Kidney capillary endothelial cell (primary cell): ENCODE results near the gene AXIN2.

Source experiments
- DNase-seq: peaks from one replicate; pipeline ENCODE4 v3.0.0-alpha.2; 2018; ENCODE audit warnings: low spot score

AXIN2 gene

DNA sequence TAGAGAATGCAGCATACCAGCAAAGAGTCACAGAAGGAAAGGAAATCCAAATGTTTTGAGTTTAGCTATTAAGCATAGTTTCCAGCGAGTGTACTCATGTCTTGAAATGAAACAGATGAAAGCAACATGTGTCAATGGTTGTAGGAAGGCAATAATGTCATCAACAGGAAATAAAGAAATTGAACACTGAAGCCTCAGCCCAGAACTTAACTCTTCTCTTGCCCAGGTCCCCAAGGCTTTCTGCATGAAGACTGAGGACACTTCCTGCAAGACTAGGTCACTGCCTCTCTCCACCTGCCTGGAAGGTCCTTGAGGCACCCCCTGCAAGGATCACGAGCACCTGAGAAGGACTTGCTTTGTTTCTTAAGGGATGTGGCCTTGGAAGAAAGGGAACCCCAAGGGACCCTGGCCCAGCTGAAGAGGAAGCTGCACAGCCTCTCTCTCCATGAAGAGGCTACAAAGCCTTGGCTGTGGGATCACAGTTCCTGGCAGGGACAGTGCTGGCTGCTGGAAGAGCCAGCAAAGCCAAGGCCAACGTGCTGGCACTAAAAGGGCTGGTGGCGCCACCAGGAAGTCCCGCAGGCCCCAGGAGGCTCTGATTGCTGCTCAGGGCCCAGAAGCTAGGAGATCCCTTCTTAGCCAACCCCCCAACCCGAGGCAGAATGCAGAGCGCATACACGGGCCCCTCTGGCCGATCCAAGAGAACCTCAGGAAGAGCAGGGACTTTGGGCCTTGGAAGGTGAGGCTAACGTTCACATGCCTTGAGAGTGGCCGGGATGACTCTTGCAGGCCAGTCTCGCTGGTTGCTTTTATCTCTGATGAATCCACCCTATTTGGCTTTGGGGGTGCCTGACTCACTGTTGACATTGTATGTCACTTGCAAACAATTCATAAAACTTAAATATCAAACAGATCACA, 23.4 kb upstream of the AXIN2 start:
- no peak for DNase-seq

DNA sequence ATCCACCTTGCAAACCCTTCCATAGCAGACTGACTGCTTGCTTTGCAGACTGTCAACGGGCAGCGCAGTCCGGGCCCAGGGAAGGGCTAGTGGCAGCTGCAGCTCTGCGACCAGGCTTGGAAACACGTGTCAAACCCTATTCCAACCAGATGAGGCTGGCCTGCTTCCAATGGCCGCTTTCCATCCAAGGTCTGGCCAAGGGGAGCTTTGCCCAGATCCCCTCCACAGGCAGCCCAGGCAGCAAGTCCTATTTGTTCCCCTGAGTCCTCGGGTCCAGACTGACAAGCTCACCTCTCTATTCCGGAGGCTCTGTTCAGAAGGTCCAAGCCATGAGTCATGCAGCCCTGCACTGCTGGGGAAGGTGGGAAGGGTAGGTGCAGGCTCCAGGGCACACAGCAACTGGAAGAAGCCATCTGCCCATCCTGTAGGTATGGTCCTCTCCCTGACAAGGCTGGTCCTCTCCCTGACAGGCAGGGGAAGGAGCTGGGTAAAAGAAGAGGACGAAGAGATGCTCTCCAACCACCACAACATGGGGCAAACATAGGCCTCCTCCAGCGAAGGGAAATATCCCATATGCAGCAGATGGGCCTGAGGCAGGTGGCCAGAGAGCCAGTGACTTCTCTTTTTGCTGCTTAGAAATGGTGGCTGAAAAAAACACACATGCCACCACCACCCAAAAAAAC, 22.6 kb upstream of the AXIN2 start:
- no peak for DNase-seq

DNA sequence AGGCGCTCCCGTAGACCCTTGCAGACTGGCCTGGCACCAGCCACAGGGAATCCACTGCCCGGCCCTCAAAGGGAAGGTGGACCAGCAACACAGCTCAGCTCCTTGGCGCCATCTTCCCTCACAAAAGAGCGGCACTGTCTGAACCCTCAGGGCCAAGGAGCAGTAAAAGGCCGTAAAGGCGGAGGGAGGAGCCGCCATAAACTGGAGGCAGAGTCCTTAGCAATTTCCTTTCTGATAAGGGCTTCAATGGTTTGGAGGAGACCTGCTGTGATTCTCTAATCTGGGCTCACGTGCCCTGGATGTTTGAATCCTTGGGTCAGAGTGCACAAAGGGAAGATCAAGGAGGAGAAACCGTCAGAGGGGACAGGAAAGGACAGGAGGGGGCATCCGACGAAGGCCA, 15.5 kb upstream of the AXIN2 start:
- no peak for DNase-seq

DNA sequence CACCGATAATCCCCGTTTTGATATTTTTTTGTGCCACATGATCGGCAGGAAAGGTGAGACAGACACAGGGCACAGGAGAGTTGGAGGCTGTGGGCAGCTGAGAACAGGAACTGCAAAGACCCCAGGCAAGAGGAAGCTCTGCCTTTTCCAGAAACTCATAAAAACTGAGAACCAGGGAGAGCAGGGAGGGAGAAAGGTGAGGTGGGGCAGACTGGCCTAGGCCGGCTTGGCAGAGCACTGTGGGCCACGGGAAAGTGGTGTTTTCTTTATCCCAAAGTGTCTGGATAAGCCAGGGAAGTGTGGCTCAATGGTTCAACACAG, 11.8 kb upstream of the AXIN2 start:
- no peak for DNase-seq

DNA sequence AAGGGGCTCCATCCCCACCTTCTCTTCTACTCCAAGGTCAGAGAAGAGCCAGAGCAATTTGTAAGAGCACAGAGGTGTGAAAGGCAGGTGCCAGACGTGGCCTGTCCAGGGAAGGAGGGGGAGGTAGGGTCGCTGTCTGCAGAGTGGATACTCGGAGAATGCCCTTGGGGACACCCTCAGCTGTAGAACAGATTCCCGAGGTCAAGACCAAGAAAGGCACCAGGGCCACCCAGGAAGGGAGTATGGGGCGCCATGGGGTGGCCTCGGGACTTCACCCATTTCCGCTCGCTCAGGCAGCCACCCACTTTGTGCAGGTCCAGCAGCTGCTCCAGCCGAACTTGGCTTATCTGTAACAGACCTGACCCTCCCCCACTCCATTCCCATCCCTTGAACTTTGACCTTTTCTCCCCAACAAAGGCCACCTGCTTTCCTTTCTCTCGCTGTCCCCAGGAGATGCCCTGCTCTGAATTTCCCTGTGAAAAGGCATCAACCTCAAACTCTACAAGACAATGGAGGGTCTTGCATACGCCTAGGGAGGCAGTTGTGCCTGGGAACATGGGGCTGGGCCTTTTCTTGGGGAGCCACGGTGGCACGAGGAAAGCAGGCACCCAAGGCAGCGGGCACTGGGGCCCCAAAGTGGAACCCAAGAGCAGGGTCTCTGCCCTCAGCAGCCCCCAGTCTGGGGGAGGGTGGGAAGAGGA, 11.3 kb upstream of the AXIN2 start:
- no peak for DNase-seq

DNA sequence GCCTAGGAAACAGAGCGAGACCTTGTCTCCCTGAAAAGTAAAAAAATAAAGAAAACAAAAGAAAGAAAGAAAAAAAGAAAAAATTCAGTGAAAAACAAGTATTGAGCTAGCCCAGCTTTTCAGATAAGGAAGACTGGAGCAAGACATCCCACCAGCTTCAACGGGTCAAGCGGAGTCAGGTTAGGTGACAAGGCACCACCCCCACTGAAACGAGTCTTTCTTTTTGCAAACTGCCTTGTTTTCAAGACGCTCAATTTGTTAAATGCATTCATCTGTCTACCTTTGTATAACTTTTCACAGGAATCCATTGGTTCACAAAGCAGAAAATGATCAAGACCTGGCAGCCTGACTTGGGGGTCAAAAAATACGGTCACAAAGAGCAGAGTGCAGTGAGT, 10.7 kb upstream of the AXIN2 start:
- DNase-seq: no peak

GRCh38 chr17:65568918-65569317, 7.5 kb upstream of the AXIN2 start:
- no peak for DNase-seq

DNA sequence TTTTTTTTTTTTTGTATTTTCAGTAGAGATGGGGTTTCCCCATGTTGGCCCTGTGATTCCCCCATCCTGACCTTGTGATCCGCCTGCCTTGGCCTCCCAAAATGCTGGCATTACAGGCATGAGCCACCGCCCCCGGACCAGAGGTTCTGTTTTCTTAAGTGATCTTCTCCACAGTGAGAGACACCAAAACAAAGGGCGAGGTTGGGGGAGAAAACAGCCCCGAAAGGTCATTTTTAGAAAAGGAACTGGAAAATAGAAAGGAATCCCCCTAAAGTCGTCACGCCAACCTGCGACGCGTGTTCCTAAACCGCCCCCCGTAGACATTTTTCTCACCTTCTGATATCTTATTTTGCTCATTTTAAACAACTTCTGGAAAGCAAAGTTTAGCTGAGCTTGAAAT, 6.1 kb upstream of the AXIN2 start:
- no peak for DNase-seq

GRCh38 chr17:65565559-65565958, 4.1 kb upstream of the AXIN2 start:
- DNase-seq: no peak

DNA sequence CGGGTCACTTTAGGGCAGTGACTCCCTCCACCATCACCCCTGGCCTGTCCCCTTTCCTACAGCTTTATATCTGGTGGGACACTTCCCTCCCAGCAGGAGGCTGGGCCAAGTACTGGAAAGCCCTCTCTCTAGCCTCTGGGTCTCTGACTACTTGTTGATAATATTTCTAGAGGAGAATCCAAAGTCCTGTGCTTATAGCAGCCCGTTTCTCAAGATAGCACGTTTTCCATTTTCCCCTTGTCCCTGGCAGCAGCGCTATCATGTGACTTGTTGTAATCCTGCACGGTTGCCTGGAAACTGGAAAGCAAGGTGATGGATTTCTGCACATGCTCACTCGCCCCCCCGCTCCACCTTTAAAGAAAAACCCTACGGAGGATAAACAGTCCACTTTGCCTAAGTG, 3.3 kb upstream of the AXIN2 start:
- DNase-seq: no peak

DNA sequence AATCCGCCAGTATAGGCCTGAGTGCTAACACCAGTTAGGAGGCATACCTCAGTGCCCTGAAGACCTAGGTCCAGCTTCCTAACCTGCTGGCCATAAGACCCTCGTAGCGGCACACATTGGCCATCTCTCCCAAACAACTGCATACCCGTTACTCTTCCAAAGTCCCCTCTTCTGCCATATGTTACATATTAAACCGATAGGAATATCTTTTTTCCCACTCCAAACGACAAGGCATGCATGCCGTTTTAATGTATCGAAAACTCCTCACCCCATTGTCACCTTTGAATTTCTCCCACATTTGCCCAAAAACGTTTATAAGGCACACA, 721 bp upstream of the AXIN2 start:
- no peak for DNase-seq

DNA sequence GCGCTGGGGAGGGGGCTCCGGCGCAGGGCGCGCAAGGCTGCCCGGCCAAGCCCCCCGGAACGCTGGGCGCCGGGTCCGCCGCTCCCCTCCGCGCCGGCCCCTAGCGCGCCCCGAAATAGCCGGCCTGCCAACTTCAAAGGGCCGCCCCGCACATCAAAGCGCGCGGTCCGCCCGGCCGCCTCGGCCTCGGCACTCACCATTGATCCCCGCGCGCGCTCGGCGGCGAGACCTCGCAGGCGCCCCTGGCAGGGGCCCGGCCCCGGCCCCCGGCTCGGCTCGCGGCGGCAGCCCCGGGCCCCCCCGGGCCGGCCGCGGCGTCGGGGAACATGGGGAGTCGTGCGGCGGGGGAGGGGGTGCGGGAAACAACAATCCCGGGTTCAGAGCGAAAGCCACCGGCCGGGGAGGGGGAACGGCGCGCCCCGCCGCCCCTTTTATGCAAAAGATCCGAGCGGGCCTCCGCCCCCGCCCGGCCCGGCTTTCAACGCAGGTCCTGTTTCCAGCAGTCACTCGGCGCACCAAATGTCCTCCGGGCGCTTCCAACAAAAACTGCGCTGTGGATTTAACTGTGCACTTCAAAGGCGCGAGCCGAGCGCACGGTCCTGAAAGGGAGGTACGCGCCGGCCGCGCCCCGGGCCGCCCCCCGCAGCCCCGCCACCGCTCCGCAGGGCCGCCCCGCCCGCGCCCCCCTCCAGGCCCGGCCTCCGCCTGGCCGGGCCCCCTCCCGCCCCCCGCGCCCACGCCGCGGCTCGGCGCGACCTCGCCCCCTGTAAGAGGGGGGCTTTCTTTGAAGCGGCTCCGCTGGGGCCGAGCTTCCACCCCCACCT, 608 bp downstream of the AXIN2 start:
- peak; percentile 69 for DNase-seq

DNA sequence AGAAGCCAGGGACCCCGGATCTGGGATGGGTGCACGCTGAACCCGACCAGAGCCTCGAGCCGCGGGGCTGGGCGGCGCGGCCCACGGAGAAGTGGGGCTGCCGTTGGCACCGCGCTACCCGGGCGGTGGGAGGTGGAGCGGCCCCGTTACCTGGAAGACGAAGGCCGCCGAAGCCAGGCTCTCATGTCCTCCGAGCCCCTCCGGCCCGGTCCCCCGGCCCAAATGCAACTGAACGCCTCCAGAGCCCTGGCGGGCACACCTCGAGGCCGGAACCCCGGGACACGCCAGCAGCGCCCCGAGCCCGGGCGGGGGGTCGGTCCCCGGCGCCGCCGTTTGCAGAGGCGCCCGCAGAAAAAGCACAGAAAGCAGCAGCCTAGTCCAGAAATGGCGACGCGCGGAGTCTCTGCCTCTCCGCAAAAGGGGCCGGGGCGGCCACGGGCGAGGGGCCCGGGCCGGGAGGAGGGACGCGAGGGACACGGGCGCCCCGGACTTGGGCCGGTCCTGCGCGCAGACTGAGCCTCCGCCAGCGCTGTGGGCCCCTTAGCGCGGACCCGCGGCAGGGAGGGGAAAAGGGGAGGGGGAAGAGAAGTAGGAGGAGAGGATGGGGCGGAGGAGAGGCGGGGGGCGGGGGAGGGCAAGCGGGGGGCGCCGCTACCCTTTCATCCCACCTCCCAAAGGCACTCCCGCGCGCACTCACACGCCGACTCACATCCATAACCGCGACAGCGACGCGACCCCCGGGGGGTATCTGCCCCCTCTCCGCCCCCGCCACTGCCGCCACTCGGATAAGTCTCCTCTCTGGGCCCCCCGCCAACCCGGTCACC, 1.4 kb downstream of the AXIN2 start:
- DNase-seq: no peak

DNA sequence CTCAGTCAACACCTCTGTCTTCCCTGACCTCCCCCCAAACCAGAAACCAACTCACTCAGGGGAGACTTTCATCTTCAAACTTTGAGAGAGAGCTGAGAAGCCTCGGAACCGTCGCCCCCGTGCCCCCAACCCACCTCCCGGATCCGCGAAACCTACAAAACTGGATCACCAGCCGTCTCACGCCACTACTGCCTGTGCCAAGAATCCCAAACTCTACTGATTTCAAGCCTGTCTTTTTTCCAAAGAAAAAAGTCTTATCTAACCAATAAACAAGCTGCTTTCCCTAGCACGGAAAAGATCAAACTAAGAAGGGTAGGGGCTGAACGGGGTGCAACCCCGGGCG, 2.0 kb downstream of the AXIN2 start:
- no peak for DNase-seq

DNA sequence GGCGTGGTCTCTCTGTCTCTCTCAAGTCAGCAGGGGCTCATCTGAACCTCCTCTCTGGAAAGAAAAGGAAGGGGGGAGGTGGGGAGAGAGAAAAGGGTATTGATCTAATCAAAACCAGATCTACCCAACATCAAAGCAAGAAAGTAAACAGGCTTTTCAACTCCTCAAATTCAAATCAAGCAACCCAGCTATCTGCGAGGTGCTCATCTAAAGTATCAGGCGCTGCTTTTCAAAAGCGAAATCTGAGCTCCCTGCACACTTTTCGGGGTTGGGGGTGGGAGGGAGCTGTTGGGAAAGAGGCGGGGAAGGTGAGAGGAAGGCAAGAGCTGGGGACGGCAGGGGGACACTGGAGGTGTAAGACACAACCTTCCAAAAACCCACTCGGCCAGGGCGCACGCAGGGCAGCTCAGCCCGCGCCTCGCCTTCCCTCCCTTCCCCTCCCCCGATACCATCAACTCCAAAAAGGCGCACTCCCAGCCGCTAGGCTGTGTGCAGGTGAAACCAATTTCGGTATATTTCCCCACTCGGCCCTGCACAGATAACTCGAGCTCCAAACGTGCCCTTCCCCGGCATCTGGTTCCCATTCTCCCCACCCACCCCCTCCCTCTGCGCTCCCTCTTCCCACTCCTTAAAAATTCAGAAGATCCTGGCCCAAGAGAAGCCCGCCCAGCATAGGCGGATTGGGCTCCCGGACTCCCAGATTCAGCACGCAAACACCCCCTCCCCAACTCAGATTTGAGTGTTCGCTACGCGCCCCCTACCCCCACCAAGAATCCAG, 2.6 kb downstream of the AXIN2 start:
- no peak for DNase-seq

- DNase-seq: no peak
Observed at GRCh38 chr17:65558311-65558682, 3.2 kb downstream of the AXIN2 start.

DNA sequence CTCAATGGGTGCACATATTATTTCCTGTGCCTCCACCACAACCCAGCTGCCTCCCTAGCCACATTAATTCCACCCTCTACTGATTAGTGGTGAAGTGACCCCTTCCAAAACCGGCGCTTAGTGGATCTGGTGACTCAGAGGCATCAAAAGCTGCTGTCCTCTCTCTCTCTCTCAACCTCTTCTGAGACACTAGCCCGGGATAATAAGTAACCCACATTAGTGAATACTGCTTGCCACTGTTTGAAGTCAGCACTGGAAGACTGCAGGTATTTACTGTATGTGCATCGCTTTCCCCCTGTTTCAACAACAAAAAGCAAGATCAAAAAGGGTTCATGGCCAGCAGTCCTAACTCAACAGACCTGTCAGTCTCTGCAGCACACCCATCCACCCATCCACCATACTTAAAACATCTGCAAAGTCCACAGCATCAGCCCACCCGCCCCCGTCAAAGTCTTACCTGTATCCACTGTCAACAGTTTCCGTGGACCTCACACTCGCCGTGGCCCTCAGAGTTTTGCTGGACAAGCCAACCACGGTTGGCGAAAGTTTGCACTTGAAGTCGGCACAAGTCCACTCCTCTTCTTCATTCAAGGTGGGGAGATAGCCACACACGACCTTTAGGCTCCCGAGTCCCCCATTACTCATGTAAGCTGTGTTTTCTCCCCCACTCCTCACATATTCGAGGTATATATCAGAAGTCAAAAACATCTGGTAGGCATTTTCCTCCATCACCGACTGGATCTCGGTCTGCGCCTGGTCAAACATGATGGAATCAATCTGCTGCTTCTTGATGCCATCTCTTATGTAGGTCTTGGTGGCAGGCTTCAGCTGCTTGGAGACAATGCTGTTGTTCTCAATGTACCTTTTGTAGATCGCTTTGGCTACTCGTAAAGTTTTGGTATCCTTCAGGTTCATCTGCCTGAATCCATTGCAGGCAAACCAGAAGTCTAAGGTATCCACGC, 3.8 kb downstream of the AXIN2 start:
- no peak for DNase-seq

DNA sequence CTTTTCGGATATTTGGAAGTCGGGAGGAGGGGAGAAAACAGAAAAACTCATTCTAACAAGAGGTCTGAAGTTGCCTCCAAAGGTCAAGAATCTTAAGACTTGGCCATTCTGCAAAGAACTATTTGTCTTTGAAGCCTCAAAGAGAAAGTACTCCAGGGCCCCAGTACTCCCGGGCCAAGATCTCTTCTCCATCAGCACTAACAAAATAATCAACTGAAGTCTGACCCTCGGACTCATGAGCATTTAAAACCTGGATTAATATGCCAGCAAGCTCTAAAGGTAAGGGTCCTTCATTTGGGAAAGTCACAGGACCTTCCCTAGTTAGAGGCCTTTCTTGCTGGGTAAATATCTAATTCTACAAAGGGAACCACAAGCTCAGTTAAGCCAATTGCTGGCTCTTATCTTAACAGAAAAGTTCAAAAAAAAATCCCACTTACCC, 4.5 kb downstream of the AXIN2 start:
- no peak for DNase-seq

GRCh38 chr17:65556014-65556909, 5.2 kb downstream of the AXIN2 start:
- no peak for DNase-seq
